TTC549 (cell line): Measurements from ENCODE around the gene DCANP1.

Source experiments
- FAIRE-seq: peaks from 2 replicates; lab custom pipeline; 2012; peaks lifted over from hg19 to GRCh38; lab: Jason Lieb, UNC

Gene DCANP1

GRCh38 chr5:135441350-135441831 is 5.8 kb downstream of the DCANP1 start:
- FAIRE-seq = no peak

GRCh38 chr5:135440916-135441315 is 6.2 kb downstream of the DCANP1 start:
- no peak for FAIRE-seq

GRCh38 chr5:135439231-135440205 is 7.6 kb downstream of the DCANP1 start:
- FAIRE-seq = no peak

GRCh38 chr5:135438636-135439221 is 8.4 kb downstream of the DCANP1 start:
- no peak for FAIRE-seq

- FAIRE-seq = no peak
Measured at GRCh38 chr5:135437796-135438560, 9.2 kb downstream of the DCANP1 start.

- no peak for FAIRE-seq
Measured at GRCh38 chr5:135437422-135437795, 9.7 kb downstream of the DCANP1 start.

GRCh38 chr5:135436951-135437418 is 10.2 kb downstream of the DCANP1 start:
- FAIRE-seq = no peak

- no peak for FAIRE-seq
Measured at GRCh38 chr5:135435467-135436330, 11.4 kb downstream of the DCANP1 start.

- no peak for FAIRE-seq
Measured at GRCh38 chr5:135434591-135435466, 12.3 kb downstream of the DCANP1 start.

- FAIRE-seq = no peak
Measured at GRCh38 chr5:135433681-135434426, 13.3 kb downstream of the DCANP1 start.

- FAIRE-seq = no peak
Measured at GRCh38 chr5:135432113-135432512, 15.0 kb downstream of the DCANP1 start.

- FAIRE-seq = no peak
Measured at GRCh38 chr5:135430135-135430437, 17.1 kb downstream of the DCANP1 start.

- FAIRE-seq = no peak
Measured at GRCh38 chr5:135429301-135430134, 17.6 kb downstream of the DCANP1 start.

- no peak for FAIRE-seq
Measured at GRCh38 chr5:135428586-135428985, 18.6 kb downstream of the DCANP1 start.

- FAIRE-seq = no peak
Measured at GRCh38 chr5:135426102-135427082, 20.8 kb downstream of the DCANP1 start.

GRCh38 chr5:135425641-135426040 is 21.5 kb downstream of the DCANP1 start:
- no peak for FAIRE-seq

GRCh38 chr5:135423846-135424168 is 23.3 kb downstream of the DCANP1 start:
- no peak for FAIRE-seq
